Ascending aorta (tissue), 2 donors: ENCODE measurements around the gene EIF4E1B. TPM values are rescaled to one million over a fixed set of nuclear protein-coding genes. Genes with fewer than 3 reads are reported as not detected.

Experiments used
- DNase-seq, 2 donors: peaks; one replicate each; pipeline ENCODE4 v3.0.0-alpha.2; 2019; ENCODE audit warnings: low spot score in 2 of 2
- H3K27ac ChIP-seq, 2 donors: fragments of 200-600 bp; sonication (generic); one replicate each; pipeline ENCODE4 v1.5.1; 2016 to 2017; ENCODE audit warnings: mild to moderate bottlenecking in 1 of 2
- H3K27me3 ChIP-seq: fragments of 200-600 bp; sonication (generic); one replicate; pipeline ENCODE4 v1.5.1; 2017
- H3K36me3 ChIP-seq, 2 donors: fragments of 200-600 bp; sonication (generic); one replicate each; pipeline ENCODE4 v1.5.1; 2016
- H3K4me1 ChIP-seq, 2 donors: fragments of 200-600 bp; sonication (generic); one replicate each; pipeline ENCODE4 v1.5.1; 2016 to 2017; ENCODE audit warnings: mild to moderate bottlenecking in 1 of 2
- H3K4me3 ChIP-seq, 2 donors: fragments of 200-600 bp; sonication (generic); one replicate each; pipeline ENCODE4 v1.5.1; 2016 to 2017; ENCODE audit warnings: mild to moderate bottlenecking in 1 of 2
- H3K9me3 ChIP-seq, 2 donors: fragments of 200-600 bp; sonication (generic); one replicate each; pipeline ENCODE4 v1.5.1; 2016
- intact Hi-C: fragments of 100-400 bp; cut with DNase I; formaldehyde crosslinking; loops from one replicate; pipeline ENCODE4 v1.15.1; 2023
- total RNA-seq: library from RNA; depleted of rRNA; stranded (reverse); fragments of >200 nt; gene quantifications from one replicate; pipeline ENCODE4 v1.1.0, GENCODE V29; 2016
- TF ChIP-seq, protein P1 (sequence below), 3 experiments: fragments of 200-600 bp in 2 of 3; fragments of 450-650 bp in 1 of 3; sonication (generic) in 2 of 3; IDR thresholded peaks; one replicate each; pipeline ENCODE4 v1.5.1; 2016 to 2019; ENCODE audit warnings: antibody characterized with exemption in 3 of 3, mild to moderate bottlenecking in 1 of 3, moderate library complexity in 1 of 3

Gene EIF4E1B
- total RNA-seq, 1 donor from 2014 or later, result not detected

- H3K36me3 ChIP-seq, result no peaks in the 10 kb centered on the region
- H3K4me1 ChIP-seq, result no peaks in the 10 kb centered on the region
- intact Hi-C loops, result no loop called here
- no peaks in the 10 kb centered on the region for H3K9me3 ChIP-seq
- H3K4me3 ChIP-seq, result no peak overlapping the region
- TF ChIP-seq, protein P1, sequence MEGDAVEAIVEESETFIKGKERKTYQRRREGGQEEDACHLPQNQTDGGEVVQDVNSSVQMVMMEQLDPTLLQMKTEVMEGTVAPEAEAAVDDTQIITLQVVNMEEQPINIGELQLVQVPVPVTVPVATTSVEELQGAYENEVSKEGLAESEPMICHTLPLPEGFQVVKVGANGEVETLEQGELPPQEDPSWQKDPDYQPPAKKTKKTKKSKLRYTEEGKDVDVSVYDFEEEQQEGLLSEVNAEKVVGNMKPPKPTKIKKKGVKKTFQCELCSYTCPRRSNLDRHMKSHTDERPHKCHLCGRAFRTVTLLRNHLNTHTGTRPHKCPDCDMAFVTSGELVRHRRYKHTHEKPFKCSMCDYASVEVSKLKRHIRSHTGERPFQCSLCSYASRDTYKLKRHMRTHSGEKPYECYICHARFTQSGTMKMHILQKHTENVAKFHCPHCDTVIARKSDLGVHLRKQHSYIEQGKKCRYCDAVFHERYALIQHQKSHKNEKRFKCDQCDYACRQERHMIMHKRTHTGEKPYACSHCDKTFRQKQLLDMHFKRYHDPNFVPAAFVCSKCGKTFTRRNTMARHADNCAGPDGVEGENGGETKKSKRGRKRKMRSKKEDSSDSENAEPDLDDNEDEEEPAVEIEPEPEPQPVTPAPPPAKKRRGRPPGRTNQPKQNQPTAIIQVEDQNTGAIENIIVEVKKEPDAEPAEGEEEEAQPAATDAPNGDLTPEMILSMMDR (IDR thresholded peaks at IDR 0.05), result no peak
- H3K27ac ChIP-seq, result no peak overlapping the region
- H3K27me3 ChIP-seq, result no peaks in the 10 kb centered on the region
- no peak for DNase-seq
Observed at GRCh38 chr5:176636426-176636825, 6.0 kb downstream of the EIF4E1B start.

DNA sequence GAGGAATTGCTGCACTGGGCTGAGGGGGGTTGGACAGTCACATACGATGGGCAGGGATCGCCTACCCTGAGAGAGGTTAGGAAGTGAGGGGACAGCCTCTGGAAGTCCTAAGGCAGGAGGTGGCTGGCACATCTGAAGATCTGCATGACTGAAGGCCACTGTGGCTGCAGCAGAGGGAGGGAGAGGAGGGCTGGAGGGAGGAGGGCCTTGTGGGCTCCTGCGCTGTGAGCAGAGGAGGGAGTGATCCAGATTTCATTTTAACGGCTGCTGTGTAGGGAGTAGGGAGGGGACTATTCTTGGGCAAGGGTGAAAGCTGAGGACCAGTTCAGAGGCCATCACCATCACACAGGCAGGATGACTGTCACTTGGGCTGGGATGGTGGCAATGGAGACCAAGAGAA lies 7.1 kb downstream of the EIF4E1B start:
- Histone ChIP-seq H3K27ac (no peak overlapping the region), H3K4me1 (no peaks in the 10 kb centered on the region), H3K27me3 (no peaks in the 10 kb centered on the region), H3K9me3 (no peaks in the 10 kb centered on the region), H3K36me3 (no peaks in the 10 kb centered on the region), H3K4me3 (no peak overlapping the region)
- no peak for DNase-seq
- TF ChIP-seq, protein P1 (IDR thresholded peaks at IDR 0.05), result no peak
- intact Hi-C loops, result no loop called here

- DNase-seq, result no peak
- intact Hi-C loops, result no loop called here
Observed at GRCh38 chr5:176638437-176638836, 8.0 kb downstream of the EIF4E1B start.

DNA sequence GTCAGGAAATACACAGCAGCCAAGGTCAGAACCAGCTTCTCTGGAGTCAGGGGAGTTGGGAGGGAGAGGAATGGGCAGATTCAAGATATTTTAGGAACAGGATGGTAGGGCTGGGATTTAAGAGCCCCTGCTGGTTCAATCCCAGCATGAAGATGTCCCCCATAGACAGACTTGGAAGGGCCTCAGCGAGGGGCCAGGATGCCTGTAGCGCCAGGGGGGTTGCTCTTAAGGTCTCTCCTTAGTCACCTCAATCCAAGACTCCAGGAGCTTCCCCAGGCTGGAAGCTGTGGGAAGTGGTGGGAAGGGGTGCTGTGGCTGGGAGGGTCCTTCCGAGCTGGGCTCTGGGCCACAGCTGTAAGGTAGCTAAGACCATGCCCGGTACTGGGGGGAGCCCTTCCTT lies 8.7 kb downstream of the EIF4E1B start:
- H3K36me3 ChIP-seq, result no peaks in the 10 kb centered on the region
- TF ChIP-seq, protein P1 (IDR thresholded peaks at IDR 0.05), result no peak
- no peak overlapping the region for H3K27ac ChIP-seq
- intact Hi-C loops, result no loop called here
- H3K27me3 ChIP-seq, result no peaks in the 10 kb centered on the region
- no peak overlapping the region for H3K4me3 ChIP-seq
- DNase-seq, result no peak
- no peaks in the 10 kb centered on the region for H3K4me1 ChIP-seq
- no peaks in the 10 kb centered on the region for H3K9me3 ChIP-seq

More at GRCh38 chr5:176638437-176638836, 8.0 kb downstream of the EIF4E1B start:
- Histone ChIP-seq H3K4me1 (no peaks in the 10 kb centered on the region), H3K27ac (no peak overlapping the region), H3K36me3 (no peaks in the 10 kb centered on the region), H3K27me3 (no peaks in the 10 kb centered on the region), H3K9me3 (no peaks in the 10 kb centered on the region), H3K4me3 (no peak overlapping the region)
- TF ChIP-seq, protein P1 (IDR thresholded peaks at IDR 0.05), result no peak

GRCh38 chr5:176639981-176640380 lies 9.5 kb downstream of the EIF4E1B start:
- Histone ChIP-seq H3K4me3 (no peak overlapping the region), H3K4me1 (no peaks in the 10 kb centered on the region), H3K27ac (no peak overlapping the region), H3K27me3 (no peaks in the 10 kb centered on the region), H3K36me3 (no peaks in the 10 kb centered on the region), H3K9me3 (no peaks in the 10 kb centered on the region)
- no peak for DNase-seq
- TF ChIP-seq, protein P1 (IDR thresholded peaks at IDR 0.05), result no peak
- intact Hi-C loops, result loop anchor here (5.0 to 10.0 kb wide), 4 partner anchors 195 to 957 kb away; partner anchors contain the start of genes FAF2, HIGD2A, NOP16 and PRELID1

- no peaks in the 10 kb centered on the region for H3K36me3 ChIP-seq
- no peak overlapping the region for H3K27ac ChIP-seq
- DNase-seq, result no peak
- no peak overlapping the region for H3K4me3 ChIP-seq
- H3K9me3 ChIP-seq, result no peaks in the 10 kb centered on the region
- no peaks in the 10 kb centered on the region for H3K4me1 ChIP-seq
- intact Hi-C loops, result loop anchor here (5.0 to 10.0 kb wide), 4 partner anchors 196 to 957 kb away; partner anchors contain the start of genes FAF2, HIGD2A, NOP16 and PRELID1
- TF ChIP-seq, protein P1 (IDR thresholded peaks at IDR 0.05), result no peak
- no peaks in the 10 kb centered on the region for H3K27me3 ChIP-seq
Observed at GRCh38 chr5:176640616-176641015, 10.1 kb downstream of the EIF4E1B start.
